Fibroblast of the conjunctiva (primary cell): ENCODE results near the gene RBBP5.
A peak's percentile ranks its signal among the peaks of the same experiment; 100 is the strongest.

ENCODE experiments used
- DNase-seq: peaks from one replicate; pipeline ENCODE4 v3.0.0-alpha.2; 2010; ENCODE audit warnings: low read depth

Gene RBBP5

GRCh38 chr1:205129447-205130029, 7.8 kb upstream of the RBBP5 start:
- no peak for DNase-seq

GRCh38 chr1:205128050-205128449, 6.3 kb upstream of the RBBP5 start:
- no peak for DNase-seq

- DNase-seq: no peak
Measured at GRCh38 chr1:205127646-205128045, 5.9 kb upstream of the RBBP5 start.

- no peak for DNase-seq
Measured at GRCh38 chr1:205124726-205125125, 2.9 kb upstream of the RBBP5 start.

GRCh38 chr1:205122489-205122882, 708 bp upstream of the RBBP5 start:
- DNase-seq: no peak

GRCh38 chr1:205118752-205119151, 3.0 kb downstream of the RBBP5 start:
- no peak for DNase-seq

- no peak for DNase-seq
Measured at GRCh38 chr1:205111354-205111753, 10.4 kb downstream of the RBBP5 start.

- no peak for DNase-seq
Measured at GRCh38 chr1:205109711-205110110, 12.1 kb downstream of the RBBP5 start.

- no peak for DNase-seq
Measured at GRCh38 chr1:205109269-205109668, 12.5 kb downstream of the RBBP5 start.

- no peak for DNase-seq
Measured at GRCh38 chr1:205108464-205108863, 13.3 kb downstream of the RBBP5 start.

GRCh38 chr1:205107327-205107726, 14.5 kb downstream of the RBBP5 start:
- DNase-seq: no peak

GRCh38 chr1:205102404-205102803, 19.4 kb downstream of the RBBP5 start:
- DNase-seq: no peak

- DNase-seq: no peak
Measured at GRCh38 chr1:205098242-205098641, 23.5 kb downstream of the RBBP5 start.

- DNase-seq: no peak
Measured at GRCh38 chr1:205095422-205095821, 26.4 kb downstream of the RBBP5 start.

- DNase-seq: peak; percentile 53
Measured at GRCh38 chr1:205091043-205091740, 30.6 kb downstream of the RBBP5 start.

GRCh38 chr1:205088341-205088740, 33.4 kb downstream of the RBBP5 start:
- DNase-seq: no peak

- DNase-seq: no peak
Measured at GRCh38 chr1:205084360-205084759, 37.4 kb downstream of the RBBP5 start, which contains the start of gene TMEM81. Gene TMEM81 (minus strand): TSS chr1:205084460. CDS start chr1:205084320, 140 bp downstream.

- DNase-seq: no peak
Measured at GRCh38 chr1:205082431-205082830, 39.3 kb downstream of the RBBP5 start.

GRCh38 chr1:205077934-205078311, 43.9 kb downstream of the RBBP5 start:
- peak; percentile 29 for DNase-seq

GRCh38 chr1:205077158-205077933, 44.4 kb downstream of the RBBP5 start:
- DNase-seq: no peak

GRCh38 chr1:205076245-205076761, 45.5 kb downstream of the RBBP5 start:
- no peak for DNase-seq

- DNase-seq: no peak
Measured at GRCh38 chr1:205075642-205076155, 46.1 kb downstream of the RBBP5 start.

- DNase-seq: no peak
Measured at GRCh38 chr1:205074513-205074912, 47.3 kb downstream of the RBBP5 start.
